Common myeloid progenitor, CD34-positive (primary cell): ENCODE data around the gene TMEM156.
"Not testable (repeated sequence)": the region's sequence is repeated elsewhere in the genome, so short reads cannot be mapped to it uniquely, and the experiment has no call there.

Experiments
- CTCF ChIA-PET: fragments of 350-600 bp; sonication (Branson Sonifier 250); formaldehyde crosslinking; loops from one replicate; lab custom pipeline; 2021; ENCODE audit warnings: antibody characterized with exemption; lab: Charles Lee
- POLR2A ChIA-PET: fragments of 350-600 bp; sonication (Branson Sonifier 250); formaldehyde crosslinking; loops from one replicate; lab custom pipeline; 2021; ENCODE audit warnings: antibody characterized with exemption; lab: Charles Lee
- DNase-seq, 3 donors: peaks; one replicate each; pipeline versions ENCODE4 v3.0.0 to v3.0.0-alpha.2; 2013
- H3K27ac ChIP-seq, 2 experiments: 1 replicate in 1 of 2; 2 replicates in 1 of 2; pipeline ENCODE4 v1.7.0; 2013; ENCODE audit warnings: inconsistent platforms in 2 of 2, low read length in 2 of 2, mild to moderate bottlenecking in 2 of 2, low read depth in 1 of 2, moderate library complexity in 1 of 2; ENCODE audit not compliant: severe bottlenecking in 2 of 2, insufficient read depth in 1 of 2, poor library complexity in 1 of 2
- H3K27me3 ChIP-seq, 5 experiments: replicated peaks in 2 of 5; 1 replicate in 3 of 5; 2 replicates in 2 of 5; pipeline versions ENCODE4 v1.6.1 to v1.7.0; 2013; ENCODE audit warnings: low read length in 4 of 5, mild to moderate bottlenecking in 2 of 5, moderate library complexity in 2 of 5, inconsistent platforms in 1 of 5; ENCODE audit not compliant: insufficient read depth in 5 of 5, control insufficient read depth in 4 of 5
- H3K36me3 ChIP-seq, 4 experiments: 1 replicate in 2 of 4; 2 replicates in 2 of 4; pipeline versions ENCODE4 v1.6.1 to v1.7.0; 2013; ENCODE audit warnings: low read length in 3 of 4, control low read depth in 1 of 4, mild to moderate bottlenecking in 1 of 4; ENCODE audit not compliant: control insufficient read depth in 4 of 4, insufficient read depth in 4 of 4
- H3K4me1 ChIP-seq, 4 experiments: 1 replicate in 3 of 4; 2 replicates in 1 of 4; pipeline versions ENCODE4 v1.6.1 to v1.7.1; 2013; ENCODE audit warnings: low read length in 3 of 4, mild to moderate bottlenecking in 3 of 4, control low read depth in 1 of 4, inconsistent platforms in 1 of 4, moderate library complexity in 1 of 4; ENCODE audit not compliant: control insufficient read depth in 4 of 4, insufficient read depth in 4 of 4; ENCODE audit errors: control extremely low read depth in 1 of 4
- H3K4me3 ChIP-seq, 7 experiments: 1 replicate in 4 of 7; 2 replicates in 3 of 7; pipeline versions ENCODE4 v1.5.1 to v1.7.0; 2013; ENCODE audit warnings: mild to moderate bottlenecking in 7 of 7, low read length in 6 of 7, moderate library complexity in 6 of 7, inconsistent platforms in 2 of 7, low read depth in 2 of 7, control low read depth in 1 of 7; ENCODE audit not compliant: insufficient read depth in 4 of 7, control insufficient read depth in 1 of 7; ENCODE audit errors: extremely low read depth in 1 of 7
- H3K9me3 ChIP-seq, 5 experiments: 1 replicate in 4 of 5; 2 replicates in 1 of 5; pipeline versions ENCODE4 v1.6.1 to v1.7.1; 2013; ENCODE audit warnings: low read length in 4 of 5, mild to moderate bottlenecking in 2 of 5, inconsistent platforms in 1 of 5, low read depth in 1 of 5, moderate library complexity in 1 of 5; ENCODE audit not compliant: control insufficient read depth in 4 of 5, insufficient read depth in 2 of 5; ENCODE audit errors: control extremely low read depth in 1 of 5
- WGBS: methylation state at CpG from one replicate; pipeline ENCODE4 v1.1.5; 2013; ENCODE audit not compliant: insufficient coverage; 5-methylcytosine and 5-hydroxymethylcytosine counted together

The TMEM156 gene

GRCh38 chr4:38967260-38968095, 64.7 kb downstream of the TMEM156 start:
- ChIA-PET CTCF (no interaction called here), POLR2A (no interaction called here)
- DNase-seq: no peak
- Histone ChIP-seq H3K9me3 (no peaks in the 10 kb centered on the region), H3K27ac (no peak overlapping the region), H3K27me3 (no peaks in the 10 kb centered on the region), H3K4me1 (no peaks in the 10 kb centered on the region), H3K4me3 (no peak overlapping the region), H3K36me3 (peaks cover 0 to 15% (median 8%) of the 10 kb centered on the region in 4 experiments)
- 98% methylated on average over 3 of the region's 7 CpGs for WGBS

GRCh38 chr4:38965866-38966265, 66.3 kb downstream of the TMEM156 start:
- POLR2A ChIA-PET: no interaction called here
- H3K36me3 ChIP-seq: peaks cover 0 to 15% (median 8%) of the 10 kb centered on the region in 4 experiments
- no peaks in the 10 kb centered on the region for H3K27me3 ChIP-seq
- H3K4me1 ChIP-seq: no peaks in the 10 kb centered on the region
- no peak overlapping the region for H3K27ac ChIP-seq
- peaks cover 0 to 3% (median 0%) of the 10 kb centered on the region in 5 experiments for H3K9me3 ChIP-seq
- no peak overlapping the region for H3K4me3 ChIP-seq
- DNase-seq: no peak
- WGBS: 93% methylated on average over 1 of the region's 3 CpGs
- CTCF ChIA-PET: interaction anchor here (1.1 kb wide), 1 partner anchor 12 kb away, joined by 4 read pairs; no protein-coding TSS in a partner anchor

- H3K9me3 ChIP-seq: peaks cover 0 to 3% (median 0%) of the 10 kb centered on the region in 5 experiments
- ChIA-PET POLR2A (interaction anchor here (0.6 kb wide), 1 partner anchor 282 kb away, joined by 3 read pairs; no protein-coding TSS in a partner anchor), CTCF (interaction anchor here (1.1 kb wide), 1 partner anchor 13 kb away, joined by 4 read pairs; no protein-coding TSS in a partner anchor)
- no peak overlapping the region for H3K4me3 ChIP-seq
- H3K27ac ChIP-seq: no peak overlapping the region
- H3K4me1 ChIP-seq: no peaks in the 10 kb centered on the region
- DNase-seq: no peak
- 89% methylated on average over 8 of the region's 11 CpGs for WGBS
- no peaks in the 10 kb centered on the region for H3K27me3 ChIP-seq
- H3K36me3 ChIP-seq: peaks cover 0 to 15% (median 8%) of the 10 kb centered on the region in 4 experiments
Observed at GRCh38 chr4:38964942-38965775, 67.0 kb downstream of the TMEM156 start.

- H3K9me3 ChIP-seq, POLR2A ChIA-PET, H3K27me3 ChIP-seq, H3K36me3 ChIP-seq: not testable (repeated sequence)
- peak overlapping the region in 1 of 2 experiments; percentile 12 for H3K27ac ChIP-seq
- DNase-seq: peak in 1 of 3 donors; percentile 16
- 100% methylated on average over 2 of the region's 5 CpGs for WGBS
- CTCF ChIA-PET: interaction anchor here (1.1 to 2.7 kb wide), 6 partner anchors 9 to 112 kb away, joined by 3 to 10 read pairs (median 4); no protein-coding TSS in a partner anchor
- peaks cover 15 to 20% (median 18%) of the 10 kb centered on the region in 4 experiments for H3K4me1 ChIP-seq
- H3K4me3 ChIP-seq: peak overlapping the region in 1 of 7 experiments; percentile 1
Observed at GRCh38 chr4:38959248-38959647, 73.0 kb downstream of the TMEM156 start.

- Histone ChIP-seq H3K36me3 (no peaks in the 10 kb centered on the region), H3K9me3 (peaks cover 0 to 3% (median 0%) of the 10 kb centered on the region in 5 experiments), H3K4me3 (peak overlapping the region in 1 of 7 experiments; percentile 13), H3K27ac (peak overlapping the region; percentile 12 to 59), H3K27me3 (no peaks in the 10 kb centered on the region), H3K4me1 (peaks cover 15 to 20% (median 18%) of the 10 kb centered on the region in 4 experiments)
- ChIA-PET CTCF (interaction anchor here (1.1 to 2.7 kb wide), 7 partner anchors 8 to 112 kb away, joined by 3 to 10 read pairs (median 4); no protein-coding TSS in a partner anchor), POLR2A (no interaction called here)
- peak; percentile 63 to 93 (median 84) for DNase-seq
- 83% methylated on average over 3 of the region's 4 CpGs for WGBS
Observed at GRCh38 chr4:38958453-38959190, 73.6 kb downstream of the TMEM156 start.

- Histone ChIP-seq H3K4me3 (no peak overlapping the region), H3K4me1 (peaks cover 15 to 20% (median 18%) of the 10 kb centered on the region in 4 experiments), H3K9me3 (peaks cover 0 to 3% (median 0%) of the 10 kb centered on the region in 5 experiments), H3K27me3 (no peaks in the 10 kb centered on the region), H3K36me3 (no peaks in the 10 kb centered on the region), H3K27ac (peak overlapping the region in 1 of 2 experiments; percentile 32)
- CTCF ChIA-PET: interaction anchor here (0.6 to 2.7 kb wide), 4 partner anchors 9 to 86 kb away, joined by 3 to 10 read pairs (median 6); no protein-coding TSS in a partner anchor
- DNase-seq: peak in 1 of 3 donors; percentile 32
- POLR2A ChIA-PET: interaction anchor here (0.7 kb wide), 1 partner anchor 1906 kb away, joined by 6 read pairs; no protein-coding TSS in a partner anchor
- 100% methylated on average over 2 of the region's 3 CpGs for WGBS
Observed at GRCh38 chr4:38957893-38958292, 74.3 kb downstream of the TMEM156 start.
